Liver (tissue), 9 donors: Measurements from ENCODE around the gene NUP42. TPM values are rescaled to one million over a fixed set of nuclear protein-coding genes. Genes with fewer than 3 reads are reported as not detected.
"Not testable (repeated sequence)": the region's sequence is repeated elsewhere in the genome, so short reads cannot be mapped to it uniquely, and the experiment has no call there.

Source experiments
- DNase-seq: peaks from one replicate; pipeline ENCODE4 v3.0.0-alpha.2; 2017; ENCODE audit warnings: low spot score
- H3K27ac ChIP-seq, 2 donors: one replicate each; pipeline ENCODE4 v1.7.0; 2013; ENCODE audit warnings: inconsistent platforms in 2 of 2, low read length in 2 of 2, control low read depth in 1 of 2, low read depth in 1 of 2, mild to moderate bottlenecking in 1 of 2
- H3K27me3 ChIP-seq, 4 donors: one replicate each; pipeline versions ENCODE4 v1.6.1 to v1.7.0; 2013; ENCODE audit warnings: low read length in 3 of 4, inconsistent platforms in 1 of 4, mild to moderate bottlenecking in 1 of 4, moderate library complexity in 1 of 4; ENCODE audit not compliant: control insufficient read depth in 4 of 4, insufficient read depth in 4 of 4
- H3K36me3 ChIP-seq, 4 donors: one replicate each; pipeline versions ENCODE4 v1.6.1 to v1.7.0; 2013; ENCODE audit warnings: low read length in 3 of 4, mild to moderate bottlenecking in 3 of 4, low read depth in 1 of 4, moderate library complexity in 1 of 4; ENCODE audit not compliant: control insufficient read depth in 4 of 4, insufficient read depth in 3 of 4
- H3K4me1 ChIP-seq, 4 donors: one replicate each; pipeline versions ENCODE4 v1.6.1 to v1.7.0; 2013; ENCODE audit warnings: low read length in 3 of 4, mild to moderate bottlenecking in 3 of 4, moderate library complexity in 1 of 4; ENCODE audit not compliant: control insufficient read depth in 4 of 4, insufficient read depth in 4 of 4
- H3K4me3 ChIP-seq, 3 donors: one replicate each; pipeline versions ENCODE4 v1.6.1 to v1.7.0; 2013; ENCODE audit warnings: low read length in 3 of 3, control low read depth in 1 of 3, low read depth in 1 of 3, mild to moderate bottlenecking in 1 of 3
- H3K9ac ChIP-seq, 2 donors: one replicate each; pipeline ENCODE4 v1.7.0; 2013; ENCODE audit warnings: low read length in 2 of 2, mild to moderate bottlenecking in 2 of 2, moderate library complexity in 2 of 2, control low read depth in 1 of 2, low read depth in 1 of 2
- H3K9me3 ChIP-seq, 4 donors: one replicate each; pipeline versions ENCODE4 v1.6.1 to v1.7.0; 2013; ENCODE audit warnings: low read length in 3 of 4; ENCODE audit not compliant: control insufficient read depth in 4 of 4
- EGR1 ChIP-seq, 2 donors: IDR thresholded peaks; 2 replicates each; pipeline ENCODE4 v1.6.1; 2016 to 2018; ENCODE audit warnings: antibody characterized with exemption in 2 of 2, low read depth in 2 of 2
- FOXA2 ChIP-seq: IDR thresholded peaks from 2 replicates; pipeline ENCODE4 v1.6.1; 2016; ENCODE audit warnings: antibody characterized with exemption
- GABPA ChIP-seq, 2 donors: IDR thresholded peaks in 1 of 2; conservative IDR thresholded peaks in 1 of 2; 2 replicates each; pipeline ENCODE4 v1.6.1; 2016; ENCODE audit warnings: antibody characterized with exemption in 2 of 2, mild to moderate bottlenecking in 1 of 2, moderate library complexity in 1 of 2
- HNF4A ChIP-seq, 2 donors: conservative IDR thresholded peaks; 2 replicates each; pipeline ENCODE4 v1.6.1; 2016; ENCODE audit warnings: antibody characterized with exemption in 2 of 2, mild to moderate bottlenecking in 2 of 2
- HNF4G ChIP-seq: IDR thresholded peaks from 2 replicates; pipeline ENCODE4 v1.6.1; 2016; ENCODE audit warnings: antibody characterized with exemption
- JUND ChIP-seq, 2 donors: IDR thresholded peaks; 2 replicates each; pipeline ENCODE4 v1.6.1; 2016; ENCODE audit warnings: antibody characterized with exemption in 2 of 2
- NR2F2 ChIP-seq: IDR thresholded peaks from 2 replicates; pipeline ENCODE4 v1.6.1; 2016; ENCODE audit warnings: antibody characterized with exemption
- SP1 ChIP-seq: IDR thresholded peaks from 2 replicates; pipeline ENCODE4 v1.6.1; 2018; ENCODE audit warnings: antibody characterized with exemption, mild to moderate bottlenecking
- TAF1 ChIP-seq: conservative IDR thresholded peaks from 2 replicates; pipeline ENCODE4 v1.6.1; 2016; ENCODE audit warnings: antibody characterized with exemption, mild to moderate bottlenecking
- YY1 ChIP-seq: IDR thresholded peaks from 2 replicates; pipeline ENCODE4 v1.6.1; 2016; ENCODE audit warnings: antibody characterized with exemption, mild to moderate bottlenecking
- WGBS: extraction: QIAGEN DNeasy Blood & Tissue Kit; methylation state at CpG from one replicate; pipeline ENCODE4 v1.1.7; 2013; 5-methylcytosine and 5-hydroxymethylcytosine counted together
- polyA plus RNA-seq, 2 donors: library from polyadenylated mRNA; stranded (reverse) in 1 of 2; unstranded in 1 of 2; fragments of 200-250 nt in 1 of 2; fragments of >200 nt in 1 of 2; fragmentation: Nextera tagmentation in 1 of 2; extraction: Ambion mirVana in 1 of 2; gene quantifications; one replicate each; pipeline versions ENCODE4 v1.2.1 to v1.2.3, GENCODE V29; 2013 to 2015
- total RNA-seq, 2 donors: library from RNA; depleted of rRNA; stranded (reverse); fragments of >200 nt; gene quantifications; one replicate each; pipeline ENCODE4 v1.2.3, GENCODE V29; 2014
- TF ChIP-seq, protein P1 (sequence below): IDR thresholded peaks from 2 replicates; pipeline ENCODE4 v1.6.1; 2016; ENCODE audit warnings: antibody characterized with exemption
- TF ChIP-seq, protein P2 (sequence below): fragments of 150-350 bp; IDR thresholded peaks from 2 replicates; pipeline ENCODE4 v1.5.1; 2017; ENCODE audit warnings: improper control_type of control experiment, low read depth, low read length; ENCODE audit not compliant: missing input control
- TF ChIP-seq, protein P3 (sequence below): IDR thresholded peaks from 2 replicates; pipeline ENCODE4 v1.6.1; 2016; ENCODE audit warnings: antibody characterized with exemption
- TF ChIP-seq, protein P4 (sequence below): IDR thresholded peaks from 2 replicates; pipeline ENCODE4 v1.6.1; 2016; ENCODE audit warnings: antibody characterized with exemption, mild to moderate bottlenecking
- donor health status: healthy.
- donor health status: healthy.
- donor health status: healthy.
- donor health status: healthy.
- donor health status: healthy.

The NUP42 gene
- total and polyA plus RNA-seq, 4 donors = 11.9 to 35.8 (median 18.3) TPM

DNA sequence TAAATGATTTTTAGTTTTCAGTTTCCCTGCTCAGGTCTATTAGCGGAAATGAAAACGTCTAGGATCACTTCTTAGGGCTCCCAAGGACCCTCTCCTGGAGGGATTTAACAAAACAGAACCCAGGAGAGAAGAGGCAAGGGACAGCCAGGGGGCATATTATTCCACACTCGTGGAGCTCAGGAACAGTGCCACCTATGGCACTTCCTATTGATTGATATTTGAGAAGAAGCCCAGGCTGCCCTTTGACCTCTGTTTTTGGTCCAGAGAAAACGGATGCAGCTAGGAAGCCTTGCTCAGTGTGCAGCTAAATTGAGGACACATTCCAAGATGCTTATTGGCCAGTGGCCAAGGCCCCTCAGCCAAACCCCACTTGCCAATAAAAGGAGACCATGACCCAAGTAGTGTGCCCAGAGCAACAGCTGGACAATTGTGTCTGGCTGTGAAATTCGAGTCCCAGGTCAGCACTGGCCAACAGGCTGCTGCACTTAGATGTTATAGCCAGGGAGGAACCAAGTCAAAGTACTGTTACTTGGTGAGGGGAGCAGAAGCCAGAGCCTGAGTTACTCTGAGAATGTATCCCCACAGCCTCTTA lies 40.7 kb downstream of the NUP42 start:
- no peaks in the 10 kb centered on the region for H3K9me3 ChIP-seq
- no peak overlapping the region for H3K4me3 ChIP-seq
- H3K4me1 ChIP-seq = no peaks in the 10 kb centered on the region
- 44% methylated on average over 5 of the region's 5 CpGs for WGBS
- TF ChIP-seq, protein P1, sequence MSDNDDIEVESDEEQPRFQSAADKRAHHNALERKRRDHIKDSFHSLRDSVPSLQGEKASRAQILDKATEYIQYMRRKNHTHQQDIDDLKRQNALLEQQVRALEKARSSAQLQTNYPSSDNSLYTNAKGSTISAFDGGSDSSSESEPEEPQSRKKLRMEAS = no peak
- no peak for TF ChIP-seq NR2F2
- TF ChIP-seq, protein P2, sequence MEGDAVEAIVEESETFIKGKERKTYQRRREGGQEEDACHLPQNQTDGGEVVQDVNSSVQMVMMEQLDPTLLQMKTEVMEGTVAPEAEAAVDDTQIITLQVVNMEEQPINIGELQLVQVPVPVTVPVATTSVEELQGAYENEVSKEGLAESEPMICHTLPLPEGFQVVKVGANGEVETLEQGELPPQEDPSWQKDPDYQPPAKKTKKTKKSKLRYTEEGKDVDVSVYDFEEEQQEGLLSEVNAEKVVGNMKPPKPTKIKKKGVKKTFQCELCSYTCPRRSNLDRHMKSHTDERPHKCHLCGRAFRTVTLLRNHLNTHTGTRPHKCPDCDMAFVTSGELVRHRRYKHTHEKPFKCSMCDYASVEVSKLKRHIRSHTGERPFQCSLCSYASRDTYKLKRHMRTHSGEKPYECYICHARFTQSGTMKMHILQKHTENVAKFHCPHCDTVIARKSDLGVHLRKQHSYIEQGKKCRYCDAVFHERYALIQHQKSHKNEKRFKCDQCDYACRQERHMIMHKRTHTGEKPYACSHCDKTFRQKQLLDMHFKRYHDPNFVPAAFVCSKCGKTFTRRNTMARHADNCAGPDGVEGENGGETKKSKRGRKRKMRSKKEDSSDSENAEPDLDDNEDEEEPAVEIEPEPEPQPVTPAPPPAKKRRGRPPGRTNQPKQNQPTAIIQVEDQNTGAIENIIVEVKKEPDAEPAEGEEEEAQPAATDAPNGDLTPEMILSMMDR = no peak
- TF ChIP-seq JUND (IDR thresholded peaks at IDR 0.05) = no peak
- no peak for TF ChIP-seq FOXA2
- TF ChIP-seq EGR1 (IDR thresholded peaks at IDR 0.05; ENCODE audit: low read depth in 2 of 2) = no peak
- no peak for TF ChIP-seq GABPA (IDR thresholded peaks at IDR 0.05 in 1 of 2, conservative IDR thresholded peaks at IDR 0.05 in 1 of 2)
- DNase-seq = no peak
- H3K36me3 ChIP-seq = no peaks in the 10 kb centered on the region
- no peak overlapping the region for H3K9ac ChIP-seq
- no peak overlapping the region for H3K27ac ChIP-seq
- no peaks in the 10 kb centered on the region for H3K27me3 ChIP-seq

DNA sequence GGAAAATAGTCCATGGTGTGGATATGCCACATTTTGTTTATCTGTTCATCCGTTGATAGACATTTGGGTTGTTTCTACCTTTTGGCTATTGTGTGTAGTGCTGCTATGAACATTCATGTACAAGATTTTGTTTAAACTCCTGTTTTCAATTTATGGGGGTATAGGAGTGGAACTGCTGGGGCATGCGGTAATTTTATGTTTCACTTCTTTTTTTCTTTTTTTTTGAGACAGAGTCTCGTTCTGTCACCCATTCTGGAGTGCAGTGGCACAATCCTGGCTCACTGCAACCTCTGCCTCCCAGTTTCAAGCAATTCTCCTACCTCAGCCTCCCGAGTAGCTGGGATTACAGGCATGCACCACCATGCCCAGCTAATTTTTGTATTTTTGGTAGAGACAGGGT lies 42.5 kb downstream of the NUP42 start:
- H3K4me3 ChIP-seq, H3K9ac ChIP-seq, H3K27ac ChIP-seq, H3K9me3 ChIP-seq, H3K4me1 ChIP-seq, H3K27me3 ChIP-seq, DNase-seq, H3K36me3 ChIP-seq: not testable (repeated sequence)
- WGBS = 89% methylated on average over 4 of the region's 4 CpGs

DNA sequence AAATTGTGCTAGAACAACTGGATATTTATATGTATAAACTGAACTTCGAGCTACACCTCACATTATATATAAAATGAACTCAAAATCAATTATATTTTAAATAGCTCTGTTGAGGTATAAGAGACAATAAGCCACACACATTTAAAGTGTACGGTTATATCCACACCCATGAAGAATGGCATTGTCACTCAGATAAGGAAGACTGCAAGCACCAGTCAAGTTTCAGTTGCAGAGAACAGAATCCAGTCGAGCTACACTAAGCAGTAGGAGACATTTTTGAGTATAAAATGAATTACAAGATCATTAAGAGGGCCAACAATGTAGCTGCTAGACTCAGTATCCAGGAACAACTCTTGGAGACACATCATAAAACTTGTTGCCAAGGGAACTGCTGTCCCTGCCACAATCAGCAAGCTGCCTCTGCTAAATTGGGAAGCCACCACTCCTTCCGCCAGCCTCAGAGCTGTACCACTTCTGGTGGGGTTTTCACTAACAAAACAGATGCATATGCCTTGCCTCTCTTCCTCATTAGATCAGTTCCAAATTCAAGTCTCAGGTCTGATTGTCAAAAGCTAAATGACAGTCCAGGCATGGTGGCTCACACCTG lies 45.1 kb downstream of the NUP42 start:
- no peaks in the 10 kb centered on the region for H3K27me3 ChIP-seq
- no peak overlapping the region for H3K27ac ChIP-seq
- DNase-seq = no peak
- H3K4me1 ChIP-seq = no peaks in the 10 kb centered on the region
- H3K9ac ChIP-seq = no peak overlapping the region
- whole genome bisulfite sequencing = 78% methylated on average over 4 of the region's 4 CpGs
- H3K4me3 ChIP-seq = no peak overlapping the region
- no peaks in the 10 kb centered on the region for H3K36me3 ChIP-seq
- no peaks in the 10 kb centered on the region for H3K9me3 ChIP-seq
- no peak for TF ChIP-seq EGR1 (IDR thresholded peaks at IDR 0.05; ENCODE audit: low read depth in 2 of 2)

DNA sequence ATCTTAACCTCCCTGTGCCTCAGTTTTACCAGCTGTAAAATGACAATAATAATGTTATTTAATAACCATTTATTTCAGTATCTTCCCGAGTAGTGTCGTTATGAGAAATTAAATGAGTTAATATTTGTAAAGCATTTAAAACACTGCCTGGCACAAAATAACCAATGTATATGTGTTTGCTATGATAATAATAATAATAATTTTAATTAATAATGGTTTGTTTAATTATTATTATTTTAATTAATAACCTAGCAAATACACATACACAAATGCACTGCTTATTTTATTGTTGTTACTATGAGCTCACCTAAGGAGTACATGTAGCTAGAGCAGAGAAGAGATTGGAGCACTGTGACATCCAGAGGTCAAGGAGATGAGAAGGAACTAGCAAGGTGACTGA lies 46.6 kb downstream of the NUP42 start:
- 96% methylated on average over 2 of the region's 2 CpGs for WGBS
- Histone ChIP-seq H3K27ac (no peak overlapping the region), H3K9me3 (no peaks in the 10 kb centered on the region), H3K36me3 (no peaks in the 10 kb centered on the region), H3K4me3 (no peak overlapping the region), H3K27me3 (no peaks in the 10 kb centered on the region), H3K9ac (no peak overlapping the region), H3K4me1 (no peaks in the 10 kb centered on the region)
- no peak for DNase-seq
- TF ChIP-seq HNF4A (conservative IDR thresholded peaks at IDR 0.05) = no peak
- no peak for TF ChIP-seq HNF4G
- TF ChIP-seq, protein P1 = no peak
- no peak for TF ChIP-seq EGR1 (IDR thresholded peaks at IDR 0.05; ENCODE audit: low read depth in 2 of 2)
- TF ChIP-seq FOXA2 = no peak
- TF ChIP-seq, protein P3, sequence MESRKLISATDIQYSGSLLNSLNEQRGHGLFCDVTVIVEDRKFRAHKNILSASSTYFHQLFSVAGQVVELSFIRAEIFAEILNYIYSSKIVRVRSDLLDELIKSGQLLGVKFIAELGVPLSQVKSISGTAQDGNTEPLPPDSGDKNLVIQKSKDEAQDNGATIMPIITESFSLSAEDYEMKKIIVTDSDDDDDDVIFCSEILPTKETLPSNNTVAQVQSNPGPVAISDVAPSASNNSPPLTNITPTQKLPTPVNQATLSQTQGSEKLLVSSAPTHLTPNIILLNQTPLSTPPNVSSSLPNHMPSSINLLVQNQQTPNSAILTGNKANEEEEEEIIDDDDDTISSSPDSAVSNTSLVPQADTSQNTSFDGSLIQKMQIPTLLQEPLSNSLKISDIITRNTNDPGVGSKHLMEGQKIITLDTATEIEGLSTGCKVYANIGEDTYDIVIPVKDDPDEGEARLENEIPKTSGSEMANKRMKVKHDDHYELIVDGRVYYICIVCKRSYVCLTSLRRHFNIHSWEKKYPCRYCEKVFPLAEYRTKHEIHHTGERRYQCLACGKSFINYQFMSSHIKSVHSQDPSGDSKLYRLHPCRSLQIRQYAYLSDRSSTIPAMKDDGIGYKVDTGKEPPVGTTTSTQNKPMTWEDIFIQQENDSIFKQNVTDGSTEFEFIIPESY = no peak
- no peak for TF ChIP-seq NR2F2
- TF ChIP-seq, protein P4, sequence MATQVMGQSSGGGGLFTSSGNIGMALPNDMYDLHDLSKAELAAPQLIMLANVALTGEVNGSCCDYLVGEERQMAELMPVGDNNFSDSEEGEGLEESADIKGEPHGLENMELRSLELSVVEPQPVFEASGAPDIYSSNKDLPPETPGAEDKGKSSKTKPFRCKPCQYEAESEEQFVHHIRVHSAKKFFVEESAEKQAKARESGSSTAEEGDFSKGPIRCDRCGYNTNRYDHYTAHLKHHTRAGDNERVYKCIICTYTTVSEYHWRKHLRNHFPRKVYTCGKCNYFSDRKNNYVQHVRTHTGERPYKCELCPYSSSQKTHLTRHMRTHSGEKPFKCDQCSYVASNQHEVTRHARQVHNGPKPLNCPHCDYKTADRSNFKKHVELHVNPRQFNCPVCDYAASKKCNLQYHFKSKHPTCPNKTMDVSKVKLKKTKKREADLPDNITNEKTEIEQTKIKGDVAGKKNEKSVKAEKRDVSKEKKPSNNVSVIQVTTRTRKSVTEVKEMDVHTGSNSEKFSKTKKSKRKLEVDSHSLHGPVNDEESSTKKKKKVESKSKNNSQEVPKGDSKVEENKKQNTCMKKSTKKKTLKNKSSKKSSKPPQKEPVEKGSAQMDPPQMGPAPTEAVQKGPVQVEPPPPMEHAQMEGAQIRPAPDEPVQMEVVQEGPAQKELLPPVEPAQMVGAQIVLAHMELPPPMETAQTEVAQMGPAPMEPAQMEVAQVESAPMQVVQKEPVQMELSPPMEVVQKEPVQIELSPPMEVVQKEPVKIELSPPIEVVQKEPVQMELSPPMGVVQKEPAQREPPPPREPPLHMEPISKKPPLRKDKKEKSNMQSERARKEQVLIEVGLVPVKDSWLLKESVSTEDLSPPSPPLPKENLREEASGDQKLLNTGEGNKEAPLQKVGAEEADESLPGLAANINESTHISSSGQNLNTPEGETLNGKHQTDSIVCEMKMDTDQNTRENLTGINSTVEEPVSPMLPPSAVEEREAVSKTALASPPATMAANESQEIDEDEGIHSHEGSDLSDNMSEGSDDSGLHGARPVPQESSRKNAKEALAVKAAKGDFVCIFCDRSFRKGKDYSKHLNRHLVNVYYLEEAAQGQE = no peak
- TF ChIP-seq SP1 = no peak
- no peak for TF ChIP-seq YY1
- TF ChIP-seq GABPA (IDR thresholded peaks at IDR 0.05 in 1 of 2, conservative IDR thresholded peaks at IDR 0.05 in 1 of 2) = no peak
- no peak for TF ChIP-seq TAF1
